ENCODE data around the gene ABI2. TPM values are rescaled to one million over a fixed set of nuclear protein-coding genes. Genes with fewer than 3 reads are reported as not detected.

Gene ABI2
- total RNA-seq, 1 experiment from 2014 or later: 75.6 TPM

DNA sequence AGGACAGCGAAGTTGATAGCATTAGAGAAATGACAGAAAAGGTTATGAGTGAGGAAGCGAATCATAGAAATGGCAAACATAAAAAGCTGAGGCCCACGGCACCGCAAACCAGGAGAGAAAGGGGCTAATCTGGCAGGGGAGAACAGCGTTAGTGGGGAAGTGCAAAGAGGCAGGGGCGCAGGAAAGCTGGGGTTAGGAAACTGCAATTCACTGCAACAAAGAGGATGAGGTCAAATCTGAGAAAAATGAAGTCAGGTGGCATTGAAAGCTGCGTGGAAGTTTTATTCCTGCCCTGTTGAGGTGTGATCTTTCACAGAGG lies 653 bp upstream of the ABI2 start:
- peak overlapping the region; percentile 92 for H3K4me2 ChIP-seq (ENCODE audit: low read length)
- H3K4me1 ChIP-seq (ENCODE audit: control insufficient read depth in 1 of 2, insufficient read depth in 2 of 2, low read length in 2 of 2): peaks cover 13 to 21% of the 10 kb centered on the region in 2 experiments
- peak overlapping the region; percentile 83 for H3K9ac ChIP-seq (ENCODE audit: low read length)
- H2AFZ ChIP-seq (ENCODE audit: low read depth, low read length, poor library complexity, severe bottlenecking): peak overlapping the region; percentile 63
- BruUV-seq (replicated peaks): no TSS peak
- H3K79me2 ChIP-seq (ENCODE audit: insufficient read depth, low read length): peaks cover 43% of the 10 kb centered on the region
- no peaks in the 10 kb centered on the region for H3K27me3 ChIP-seq (ENCODE audit: insufficient read depth, low read length)
- no peak for TF ChIP-seq JUND (IDR thresholded peaks at IDR 0.05)
- no peak for TF ChIP-seq ZNF274 (IDR thresholded peaks at IDR 0.05; ENCODE audit: low read depth, low read length)
- no peak for TF ChIP-seq CBX3 (IDR thresholded peaks at IDR 0.05; ENCODE audit: low read depth)
- TF ChIP-seq FOSL1 (IDR thresholded peaks at IDR 0.05; ENCODE audit: low read depth): no peak
- TF ChIP-seq TCF7L2 (IDR thresholded peaks at IDR 0.05; ENCODE audit: borderline replicate concordance, extremely low read depth, insufficient read depth, insufficient read length): no peak
- TF ChIP-seq, protein P1, sequence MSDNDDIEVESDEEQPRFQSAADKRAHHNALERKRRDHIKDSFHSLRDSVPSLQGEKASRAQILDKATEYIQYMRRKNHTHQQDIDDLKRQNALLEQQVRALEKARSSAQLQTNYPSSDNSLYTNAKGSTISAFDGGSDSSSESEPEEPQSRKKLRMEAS (IDR thresholded peaks at IDR 0.05): no peak; the same call in 1 of the 2 replicates
- no peak for TF ChIP-seq EGR1 (IDR thresholded peaks at IDR 0.05; ENCODE audit: low read depth)
- TF ChIP-seq, protein P2, sequence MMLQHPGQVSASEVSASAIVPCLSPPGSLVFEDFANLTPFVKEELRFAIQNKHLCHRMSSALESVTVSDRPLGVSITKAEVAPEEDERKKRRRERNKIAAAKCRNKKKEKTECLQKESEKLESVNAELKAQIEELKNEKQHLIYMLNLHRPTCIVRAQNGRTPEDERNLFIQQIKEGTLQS (IDR thresholded peaks at IDR 0.05): no peak
- TF ChIP-seq, protein P3, sequence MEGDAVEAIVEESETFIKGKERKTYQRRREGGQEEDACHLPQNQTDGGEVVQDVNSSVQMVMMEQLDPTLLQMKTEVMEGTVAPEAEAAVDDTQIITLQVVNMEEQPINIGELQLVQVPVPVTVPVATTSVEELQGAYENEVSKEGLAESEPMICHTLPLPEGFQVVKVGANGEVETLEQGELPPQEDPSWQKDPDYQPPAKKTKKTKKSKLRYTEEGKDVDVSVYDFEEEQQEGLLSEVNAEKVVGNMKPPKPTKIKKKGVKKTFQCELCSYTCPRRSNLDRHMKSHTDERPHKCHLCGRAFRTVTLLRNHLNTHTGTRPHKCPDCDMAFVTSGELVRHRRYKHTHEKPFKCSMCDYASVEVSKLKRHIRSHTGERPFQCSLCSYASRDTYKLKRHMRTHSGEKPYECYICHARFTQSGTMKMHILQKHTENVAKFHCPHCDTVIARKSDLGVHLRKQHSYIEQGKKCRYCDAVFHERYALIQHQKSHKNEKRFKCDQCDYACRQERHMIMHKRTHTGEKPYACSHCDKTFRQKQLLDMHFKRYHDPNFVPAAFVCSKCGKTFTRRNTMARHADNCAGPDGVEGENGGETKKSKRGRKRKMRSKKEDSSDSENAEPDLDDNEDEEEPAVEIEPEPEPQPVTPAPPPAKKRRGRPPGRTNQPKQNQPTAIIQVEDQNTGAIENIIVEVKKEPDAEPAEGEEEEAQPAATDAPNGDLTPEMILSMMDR (IDR thresholded peaks at IDR 0.05 in 2 of 3, conservative IDR thresholded peaks at IDR 0.05 in 1 of 3; ENCODE audit: borderline replicate concordance in 1 of 3, insufficient read depth in 1 of 3, low read depth in 2 of 3, low read length in 2 of 3): no peak
- no peak for TF ChIP-seq EZH2 (IDR thresholded peaks at IDR 0.05)
- TF ChIP-seq, protein P4, sequence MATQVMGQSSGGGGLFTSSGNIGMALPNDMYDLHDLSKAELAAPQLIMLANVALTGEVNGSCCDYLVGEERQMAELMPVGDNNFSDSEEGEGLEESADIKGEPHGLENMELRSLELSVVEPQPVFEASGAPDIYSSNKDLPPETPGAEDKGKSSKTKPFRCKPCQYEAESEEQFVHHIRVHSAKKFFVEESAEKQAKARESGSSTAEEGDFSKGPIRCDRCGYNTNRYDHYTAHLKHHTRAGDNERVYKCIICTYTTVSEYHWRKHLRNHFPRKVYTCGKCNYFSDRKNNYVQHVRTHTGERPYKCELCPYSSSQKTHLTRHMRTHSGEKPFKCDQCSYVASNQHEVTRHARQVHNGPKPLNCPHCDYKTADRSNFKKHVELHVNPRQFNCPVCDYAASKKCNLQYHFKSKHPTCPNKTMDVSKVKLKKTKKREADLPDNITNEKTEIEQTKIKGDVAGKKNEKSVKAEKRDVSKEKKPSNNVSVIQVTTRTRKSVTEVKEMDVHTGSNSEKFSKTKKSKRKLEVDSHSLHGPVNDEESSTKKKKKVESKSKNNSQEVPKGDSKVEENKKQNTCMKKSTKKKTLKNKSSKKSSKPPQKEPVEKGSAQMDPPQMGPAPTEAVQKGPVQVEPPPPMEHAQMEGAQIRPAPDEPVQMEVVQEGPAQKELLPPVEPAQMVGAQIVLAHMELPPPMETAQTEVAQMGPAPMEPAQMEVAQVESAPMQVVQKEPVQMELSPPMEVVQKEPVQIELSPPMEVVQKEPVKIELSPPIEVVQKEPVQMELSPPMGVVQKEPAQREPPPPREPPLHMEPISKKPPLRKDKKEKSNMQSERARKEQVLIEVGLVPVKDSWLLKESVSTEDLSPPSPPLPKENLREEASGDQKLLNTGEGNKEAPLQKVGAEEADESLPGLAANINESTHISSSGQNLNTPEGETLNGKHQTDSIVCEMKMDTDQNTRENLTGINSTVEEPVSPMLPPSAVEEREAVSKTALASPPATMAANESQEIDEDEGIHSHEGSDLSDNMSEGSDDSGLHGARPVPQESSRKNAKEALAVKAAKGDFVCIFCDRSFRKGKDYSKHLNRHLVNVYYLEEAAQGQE (IDR thresholded peaks at IDR 0.05; ENCODE audit: low read depth): no peak
- no peak for TF ChIP-seq CEBPB (IDR thresholded peaks at IDR 0.05; ENCODE audit: low read depth)
- TF ChIP-seq SRF (IDR thresholded peaks at IDR 0.05; ENCODE audit: low read depth): no peak
- no peak for TF ChIP-seq YY1 (IDR thresholded peaks at IDR 0.05; ENCODE audit: extremely low read depth, insufficient replicate concordance, low read depth, low read length)
- H3K4me3 ChIP-seq (replicated peaks in 1 of 2; ENCODE audit: low read depth in 1 of 2, low read length in 2 of 2): peak overlapping the region; percentile 55 to 74
- no peaks in the 10 kb centered on the region for H4K20me1 ChIP-seq (ENCODE audit: insufficient read depth)
- RAD21 ChIA-PET (ENCODE audit: low non-redundant PET in 1 of 2, low total read pairs in 2 of 2, uncharacterized antibody in 2 of 2, unreplicated experiment in 2 of 2): no interaction called here
- DNase-seq (ENCODE audit: low read depth, low spot score) (no peak), ATAC-seq (peak; percentile 7)
- CTCF ChIA-PET: no interaction called here
- no peaks in the 10 kb centered on the region for H3K36me3 ChIP-seq (ENCODE audit: control insufficient read depth in 1 of 2, insufficient read depth in 2 of 2, low read length in 2 of 2)
- peak overlapping the region; percentile 89 for H3K27ac ChIP-seq (ENCODE audit: low read depth, low read length)
- POLR2A ChIA-PET: no interaction called here
- no peaks in the 10 kb centered on the region for H3K9me3 ChIP-seq (ENCODE audit: control insufficient read depth in 1 of 2, insufficient read depth in 1 of 2, low read depth in 1 of 2, low read length in 2 of 2)
- no peaks in the 10 kb centered on the region for H3K9me2 ChIP-seq (ENCODE audit: insufficient read depth)
- intact Hi-C loops (cut with micrococcal nuclease): no loop called here

Data from HCT116 (cell line).